ENCODE data around the gene MLLT6. TPM values are rescaled to one million over a fixed set of nuclear protein-coding genes. Genes with fewer than 3 reads are reported as not detected.

The MLLT6 gene
- total and polyA plus RNA-seq, 2 of the 13 experiments (the other 11 are each of a cell fraction or from before 2014, with no cell fraction given) = 50.7 to 69.5 TPM

DNA sequence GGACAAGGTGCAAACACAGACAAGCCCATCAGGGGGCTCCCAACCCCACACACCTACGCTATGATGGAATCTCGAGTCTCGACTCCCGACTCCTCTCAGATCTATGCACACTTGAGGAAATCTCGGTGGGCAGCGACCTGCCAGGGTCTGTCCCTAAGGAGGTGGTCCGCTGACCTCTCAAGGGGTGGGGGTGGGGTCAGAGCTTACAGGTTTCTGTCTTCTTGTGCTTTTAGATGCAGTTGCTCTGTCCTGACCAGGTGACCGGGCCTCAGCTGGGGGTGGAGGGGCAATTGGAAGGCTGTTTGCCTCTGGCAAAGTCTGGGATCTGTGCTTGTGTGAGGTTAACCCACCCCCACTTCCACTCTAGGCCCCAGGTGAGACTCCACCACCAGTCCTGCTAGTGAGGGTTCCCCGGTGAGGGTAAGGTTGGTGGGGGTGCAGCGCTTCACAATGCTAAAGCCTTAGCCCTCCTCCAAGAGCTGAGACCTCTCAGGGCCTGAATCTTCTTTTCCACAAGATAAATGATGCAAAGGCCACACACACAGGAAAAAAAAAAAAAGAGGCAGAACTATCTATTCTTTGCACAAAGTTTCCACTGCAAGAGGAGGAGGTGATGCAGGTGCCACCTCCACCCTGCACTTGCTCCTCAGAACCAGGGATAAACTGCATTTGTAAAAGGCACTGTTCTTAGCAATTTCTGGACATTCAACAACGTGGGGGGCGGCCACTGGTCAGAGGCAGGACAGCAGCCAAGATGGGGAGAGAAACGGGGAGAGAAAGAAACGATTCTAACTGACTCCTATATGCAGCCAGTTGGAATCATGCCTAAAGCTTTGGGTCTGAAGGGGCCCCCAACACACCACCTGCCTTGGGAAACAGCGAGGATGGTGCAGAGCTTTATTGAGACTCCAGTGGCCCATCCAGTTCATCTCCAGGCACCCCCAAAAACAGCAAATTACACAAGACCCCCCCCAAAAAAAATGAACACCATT is 29.2 kb downstream of the MLLT6 start (continued):
- TF ChIP-seq TERF1 (CRISPR knock-in tag; IDR thresholded peaks at IDR 0.05) (no peak), ZNF253 (CRISPR knock-in tag; IDR thresholded peaks at IDR 0.05; ENCODE audit: borderline replicate concordance) (no peak), TFDP2 (CRISPR knock-in tag; IDR thresholded peaks at IDR 0.05) (0 out of 2 replicates have a peak, but pooled peaks have one; percentile 1), ZNF24 (IDR thresholded peaks at IDR 0.05) (no peak), BORCS8-MEF2B (CRISPR knock-in tag; IDR thresholded peaks at IDR 0.05) (no peak), SRSF4 (IDR thresholded peaks at IDR 0.05; ENCODE audit: low read depth, low read length, poor library complexity, severe bottlenecking) (no peak), ZNF441 (CRISPR knock-in tag; IDR thresholded peaks at IDR 0.05; ENCODE audit: borderline replicate concordance) (no peak), ZNF749 (CRISPR knock-in tag; IDR thresholded peaks at IDR 0.05; ENCODE audit: borderline replicate concordance) (no peak), ZNF280B (CRISPR knock-in tag; IDR thresholded peaks at IDR 0.05; ENCODE audit: borderline replicate concordance) (no peak), NFIC (IDR thresholded peaks at IDR 0.05; ENCODE audit: low read length) (no peak; the same call in 1 of the 2 replicates), ARHGAP35 (CRISPR knock-in tag; IDR thresholded peaks at IDR 0.05; ENCODE audit: borderline replicate concordance) (no peak), CBX5 (CRISPR knock-in tag; IDR thresholded peaks at IDR 0.05; ENCODE audit: borderline replicate concordance) (no peak)
- TF ChIP-seq, protein P1, sequence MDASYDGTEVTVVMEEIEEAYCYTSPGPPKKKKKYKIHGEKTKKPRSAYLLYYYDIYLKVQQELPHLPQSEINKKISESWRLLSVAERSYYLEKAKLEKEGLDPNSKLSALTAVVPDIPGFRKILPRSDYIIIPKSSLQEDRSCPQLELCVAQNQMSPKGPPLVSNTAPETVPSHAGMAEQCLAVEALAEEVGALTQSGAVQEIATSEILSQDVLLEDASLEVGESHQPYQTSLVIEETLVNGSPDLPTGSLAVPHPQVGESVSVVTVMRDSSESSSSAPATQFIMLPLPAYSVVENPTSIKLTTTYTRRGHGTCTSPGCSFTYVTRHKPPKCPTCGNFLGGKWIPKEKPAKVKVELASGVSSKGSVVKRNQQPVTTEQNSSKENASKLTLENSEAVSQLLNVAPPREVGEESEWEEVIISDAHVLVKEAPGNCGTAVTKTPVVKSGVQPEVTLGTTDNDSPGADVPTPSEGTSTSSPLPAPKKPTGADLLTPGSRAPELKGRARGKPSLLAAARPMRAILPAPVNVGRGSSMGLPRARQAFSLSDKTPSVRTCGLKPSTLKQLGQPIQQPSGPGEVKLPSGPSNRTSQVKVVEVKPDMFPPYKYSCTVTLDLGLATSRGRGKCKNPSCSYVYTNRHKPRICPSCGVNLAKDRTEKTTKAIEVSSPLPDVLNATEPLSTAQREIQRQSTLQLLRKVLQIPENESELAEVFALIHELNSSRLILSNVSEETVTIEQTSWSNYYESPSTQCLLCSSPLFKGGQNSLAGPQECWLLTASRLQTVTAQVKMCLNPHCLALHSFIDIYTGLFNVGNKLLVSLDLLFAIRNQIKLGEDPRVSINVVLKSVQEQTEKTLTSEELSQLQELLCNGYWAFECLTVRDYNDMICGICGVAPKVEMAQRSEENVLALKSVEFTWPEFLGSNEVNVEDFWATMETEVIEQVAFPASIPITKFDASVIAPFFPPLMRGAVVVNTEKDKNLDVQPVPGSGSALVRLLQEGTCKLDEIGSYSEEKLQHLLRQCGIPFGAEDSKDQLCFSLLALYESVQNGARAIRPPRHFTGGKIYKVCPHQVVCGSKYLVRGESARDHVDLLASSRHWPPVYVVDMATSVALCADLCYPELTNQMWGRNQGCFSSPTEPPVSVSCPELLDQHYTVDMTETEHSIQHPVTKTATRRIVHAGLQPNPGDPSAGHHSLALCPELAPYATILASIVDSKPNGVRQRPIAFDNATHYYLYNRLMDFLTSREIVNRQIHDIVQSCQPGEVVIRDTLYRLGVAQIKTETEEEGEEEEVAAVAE (CRISPR knock-in tag; IDR thresholded peaks at IDR 0.05; ENCODE audit: borderline replicate concordance) = no peak
- TF ChIP-seq, protein P2, sequence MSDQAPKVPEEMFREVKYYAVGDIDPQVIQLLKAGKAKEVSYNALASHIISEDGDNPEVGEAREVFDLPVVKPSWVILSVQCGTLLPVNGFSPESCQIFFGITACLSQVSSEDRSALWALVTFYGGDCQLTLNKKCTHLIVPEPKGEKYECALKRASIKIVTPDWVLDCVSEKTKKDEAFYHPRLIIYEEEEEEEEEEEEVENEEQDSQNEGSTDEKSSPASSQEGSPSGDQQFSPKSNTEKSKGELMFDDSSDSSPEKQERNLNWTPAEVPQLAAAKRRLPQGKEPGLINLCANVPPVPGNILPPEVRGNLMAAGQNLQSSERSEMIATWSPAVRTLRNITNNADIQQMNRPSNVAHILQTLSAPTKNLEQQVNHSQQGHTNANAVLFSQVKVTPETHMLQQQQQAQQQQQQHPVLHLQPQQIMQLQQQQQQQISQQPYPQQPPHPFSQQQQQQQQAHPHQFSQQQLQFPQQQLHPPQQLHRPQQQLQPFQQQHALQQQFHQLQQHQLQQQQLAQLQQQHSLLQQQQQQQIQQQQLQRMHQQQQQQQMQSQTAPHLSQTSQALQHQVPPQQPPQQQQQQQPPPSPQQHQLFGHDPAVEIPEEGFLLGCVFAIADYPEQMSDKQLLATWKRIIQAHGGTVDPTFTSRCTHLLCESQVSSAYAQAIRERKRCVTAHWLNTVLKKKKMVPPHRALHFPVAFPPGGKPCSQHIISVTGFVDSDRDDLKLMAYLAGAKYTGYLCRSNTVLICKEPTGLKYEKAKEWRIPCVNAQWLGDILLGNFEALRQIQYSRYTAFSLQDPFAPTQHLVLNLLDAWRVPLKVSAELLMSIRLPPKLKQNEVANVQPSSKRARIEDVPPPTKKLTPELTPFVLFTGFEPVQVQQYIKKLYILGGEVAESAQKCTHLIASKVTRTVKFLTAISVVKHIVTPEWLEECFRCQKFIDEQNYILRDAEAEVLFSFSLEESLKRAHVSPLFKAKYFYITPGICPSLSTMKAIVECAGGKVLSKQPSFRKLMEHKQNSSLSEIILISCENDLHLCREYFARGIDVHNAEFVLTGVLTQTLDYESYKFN (CRISPR knock-in tag; conservative IDR thresholded peaks at IDR 0.05) = no peak; the same call in 1 of the 2 replicates

All from HepG2 (cell line).